IMR-90 (cell line): Measurements from ENCODE around the gene DDX31.

Source experiments
- CTCF ChIP-seq: conservative IDR thresholded peaks from 2 replicates; pipeline ENCODE4 v1.5.1; 2012; ENCODE audit warnings: mild to moderate bottlenecking, low read depth, low read length, improper control_type of control experiment
- RCOR1 ChIP-seq: IDR thresholded peaks from 2 replicates; pipeline ENCODE4 v1.6.1; 2012; ENCODE audit warnings: mild to moderate bottlenecking, low read length, improper control_type of control experiment; ENCODE audit not compliant: insufficient replicate concordance
- RFX5 ChIP-seq: IDR thresholded peaks from 2 replicates; pipeline ENCODE4 v1.8.0; 2012; ENCODE audit warnings: low read depth, mild to moderate bottlenecking, low read length, moderate library complexity

GRCh38 chr9:132637351-132637750 is 32.4 kb downstream of the DDX31 start:
- TF ChIP-seq CTCF (no peak), RFX5 (no peak), RCOR1 (no peak)
